B cell (primary cell): Measurements from ENCODE around the gene FAM76A. TPM values are rescaled to one million over a fixed set of nuclear protein-coding genes. Genes with fewer than 3 reads are reported as not detected.

Experiments
- ATAC-seq: fragments of 200-7000 bp; cut with Tn5 transposase; one replicate; pipeline ENCODE4 v1.10.0; 2021; ENCODE audit warnings: low read depth, mild to moderate bottlenecking, moderate number of reproducible peaks, moderate library complexity
- CTCF ChIA-PET: fragments of 350-600 bp; sonication (Branson Sonifier 250); formaldehyde crosslinking; loops from one replicate; lab custom pipeline; 2021; ENCODE audit warnings: antibody characterized with exemption, inconsistent platforms; lab: Charles Lee
- POLR2A ChIA-PET: fragments of 350-600 bp; sonication (Branson Sonifier 250); formaldehyde crosslinking; loops from one replicate; lab custom pipeline; 2021; ENCODE audit warnings: antibody characterized with exemption; lab: Charles Lee
- DNase-seq: peaks from one replicate; pipeline ENCODE4 v3.0.0; 2013
- H2AFZ ChIP-seq: 2 replicates; pipeline ENCODE4 v1.6.1; 2012; ENCODE audit warnings: mild to moderate bottlenecking, low read depth, low read length; ENCODE audit not compliant: insufficient read depth, poor library complexity, severe bottlenecking
- H3K27ac ChIP-seq, 2 donors: 1 replicate in 1 of 2; 2 replicates in 1 of 2; pipeline ENCODE4 v1.5.1; 2012 to 2013; ENCODE audit warnings: low read length in 2 of 2, mild to moderate bottlenecking in 2 of 2, moderate library complexity in 1 of 2
- H3K27me3 ChIP-seq, 4 experiments: fragments of 200-600 bp in 1 of 4; sonication (generic) in 1 of 4; replicated peaks in 1 of 4; 1 replicate in 2 of 4; 2 replicates in 2 of 4; pipeline versions ENCODE4 v1.6.1 to v1.7.0; 2013 to 2016; ENCODE audit warnings: low read length in 3 of 4, mild to moderate bottlenecking in 2 of 4, mixed read lengths in 1 of 4, moderate library complexity in 1 of 4; ENCODE audit not compliant: insufficient read depth in 4 of 4, control insufficient read depth in 3 of 4; ENCODE audit errors: control extremely low read depth in 1 of 4
- H3K36me3 ChIP-seq, 2 experiments: replicated peaks in 1 of 2; 1 replicate in 1 of 2; 2 replicates in 1 of 2; pipeline versions ENCODE4 v1.6.1 to v1.7.1; 2013; ENCODE audit warnings: low read length in 1 of 2; ENCODE audit not compliant: insufficient read depth in 2 of 2, control insufficient read depth in 1 of 2; ENCODE audit errors: control extremely low read depth in 1 of 2, extremely low read depth in 1 of 2
- H3K4me1 ChIP-seq, 2 donors: fragments of 200-600 bp in 1 of 2; sonication (generic) in 1 of 2; 1 replicate in 1 of 2; 2 replicates in 1 of 2; pipeline versions ENCODE4 v1.5.1 to v1.6.1; 2013 to 2017; ENCODE audit warnings: low read length in 2 of 2; ENCODE audit not compliant: control insufficient read depth in 2 of 2, insufficient read depth in 2 of 2
- H3K4me2 ChIP-seq: replicated peaks from 2 replicates; pipeline ENCODE3; 2012; ENCODE audit warnings: mild to moderate bottlenecking, low read depth, low read length; ENCODE audit not compliant: poor library complexity, severe bottlenecking
- H3K4me3 ChIP-seq, 5 experiments: fragments of 200-600 bp in 1 of 5; sonication (generic) in 1 of 5; 1 replicate in 3 of 5; 2 replicates in 2 of 5; pipeline versions ENCODE4 v1.5.1 to v1.7.0; 2011 to 2016; ENCODE audit warnings: low read length in 4 of 5, mild to moderate bottlenecking in 4 of 5, low read depth in 2 of 5, control low read depth in 1 of 5, moderate library complexity in 1 of 5; ENCODE audit not compliant: insufficient read depth in 1 of 5; ENCODE audit errors: control extremely low read depth in 1 of 5, extremely low read depth in 1 of 5
- H3K79me2 ChIP-seq: fragments of 200-600 bp; sonication (generic); one replicate; pipeline ENCODE4 v1.6.0; 2016; ENCODE audit warnings: low read length; ENCODE audit not compliant: control insufficient read depth, insufficient read depth
- H3K9ac ChIP-seq: fragments of 200-600 bp; sonication (generic); 2 replicates; pipeline ENCODE4 v1.6.1; 2017; ENCODE audit warnings: mild to moderate bottlenecking, low read length, moderate library complexity
- H3K9me3 ChIP-seq, 3 donors: one replicate each; pipeline versions ENCODE4 v1.6.1 to v1.7.1; 2013; ENCODE audit warnings: low read length in 2 of 3; ENCODE audit not compliant: control insufficient read depth in 2 of 3, insufficient read depth in 1 of 3; ENCODE audit errors: control extremely low read depth in 1 of 3
- H4K20me1 ChIP-seq: 2 replicates; pipeline ENCODE4 v1.6.0; 2012; ENCODE audit warnings: mild to moderate bottlenecking, low read length; ENCODE audit not compliant: insufficient read depth, control insufficient read depth, poor library complexity, severe bottlenecking
- H3K27ac Mint-ChIP-seq: one replicate; pipeline ENCODE4 v1.8.0; 2021; ENCODE audit warnings: mixed read lengths
- H3K27me3 Mint-ChIP-seq: one replicate; pipeline ENCODE4 v1.8.0; 2021; ENCODE audit warnings: mixed read lengths
- H3K4me1 Mint-ChIP-seq: one replicate; pipeline ENCODE4 v1.8.0; 2021; ENCODE audit warnings: mixed read lengths
- H3K4me3 Mint-ChIP-seq: one replicate; pipeline ENCODE4 v1.8.0; 2021; ENCODE audit warnings: mixed read lengths
- H3K9me3 Mint-ChIP-seq: one replicate; pipeline ENCODE4 v1.8.0; 2022; ENCODE audit warnings: mixed read lengths; ENCODE audit not compliant: insufficient read depth
- CTCF ChIP-seq: fragments of 200-600 bp; IDR thresholded peaks from one replicate; pipeline ENCODE4 v1.8.0; 2022; ENCODE audit warnings: antibody characterized with exemption, mild to moderate bottlenecking
- EZH2 ChIP-seq: IDR thresholded peaks from 2 replicates; pipeline ENCODE4 v1.6.1; 2012; ENCODE audit warnings: borderline replicate concordance, low read depth, mild to moderate bottlenecking, moderate library complexity, low read length; ENCODE audit not compliant: insufficient read depth, poor library complexity, severe bottlenecking
- WGBS: methylation state at CpG from one replicate; pipeline ENCODE4 v1.1.5; 2013; ENCODE audit warnings: missing lambda C conversion rate; ENCODE audit not compliant: insufficient coverage; 5-methylcytosine and 5-hydroxymethylcytosine counted together
- intact Hi-C: fragments of 100-400 bp; cut with micrococcal nuclease; formaldehyde crosslinking; loops from one replicate; pipeline ENCODE4 v1.10.0; 2022
- polyA plus RNA-seq: library from polyadenylated mRNA; depleted of rRNA; stranded (reverse); fragments of >200 nt; gene quantifications from 2 replicates; pipeline ENCODE4 v1.2.3, GENCODE V29; 2012
- total RNA-seq, 2 donors: library from RNA; stranded (reverse); fragments of 120-200 nt in 1 of 2; gene quantifications; 1 replicate in 1 of 2; 2 replicates in 1 of 2; pipeline versions ENCODE4 v1.2.3 to v1.2.4, GENCODE V29; 2013 to 2022

Gene FAM76A
- total and polyA plus RNA-seq, 2 donors (not counting 1 experiment from before 2014, with no cell fraction given): 11.7 to 25.0 TPM

- DNase-seq: no peak
- Histone ChIP-seq H3K4me1 (no peaks in the 10 kb centered on the region), H3K4me2 (no peak overlapping the region), H2AFZ (no peak overlapping the region), H3K9me3 (peaks cover 0 to 26% (median 19%) of the 10 kb centered on the region in 3 donors), H3K9ac (no peak overlapping the region), H4K20me1 (no peaks in the 10 kb centered on the region), H3K27ac (no peak overlapping the region), H3K4me3 (no peak overlapping the region), H3K27me3 (no peaks in the 10 kb centered on the region), H3K36me3 (no peaks in the 10 kb centered on the region), H3K79me2 (no peaks in the 10 kb centered on the region)
- TF ChIP-seq CTCF (no peak), EZH2 (no peak)
- Mint-ChIP-seq H3K4me3 (no peak overlapping the region), H3K27me3 (peaks cover 6% of the 10 kb centered on the region), H3K4me1 (no peaks in the 10 kb centered on the region), H3K27ac (no peak overlapping the region), H3K9me3 (peaks cover 9% of the 10 kb centered on the region)
- ChIA-PET POLR2A (interaction anchor here (0.6 kb wide), 1 partner anchor 424 kb away, joined by 6 read pairs; no protein-coding TSS in a partner anchor), CTCF (no interaction called here)
- 73% methylated on average over 2 of the region's 5 CpGs for whole genome bisulfite sequencing
- intact Hi-C loops: no loop called here
- ATAC-seq: no peak
These were observed 43.3 kb upstream of the FAM76A start for GRCh38 chr1:27682351-27682944.

- Histone ChIP-seq H3K4me1 (no peaks in the 10 kb centered on the region), H3K27me3 (no peaks in the 10 kb centered on the region), H3K9me3 (peaks cover 0 to 25% (median 19%) of the 10 kb centered on the region in 3 donors), H3K36me3 (no peaks in the 10 kb centered on the region), H4K20me1 (no peaks in the 10 kb centered on the region), H3K4me2 (no peak overlapping the region), H3K27ac (no peak overlapping the region), H2AFZ (no peak overlapping the region), H3K4me3 (no peak overlapping the region), H3K9ac (no peak overlapping the region), H3K79me2 (no peaks in the 10 kb centered on the region)
- POLR2A ChIA-PET: no interaction called here
- H3K4me3 Mint-ChIP-seq: no peak overlapping the region
- H3K9me3 Mint-ChIP-seq: peaks cover 9% of the 10 kb centered on the region
- peaks cover under 1% of the 10 kb centered on the region for H3K4me1 Mint-ChIP-seq
- ATAC-seq (no peak), DNase-seq (no peak)
- intact Hi-C loops: no loop called here
- WGBS: 83% methylated on average over 2 of the region's 2 CpGs
- no peak overlapping the region for H3K27ac Mint-ChIP-seq
- CTCF ChIA-PET: interaction anchor here (1.3 kb wide), 1 partner anchor 10 kb away, joined by 4 read pairs; no protein-coding TSS in a partner anchor
- H3K27me3 Mint-ChIP-seq: peaks cover 7% of the 10 kb centered on the region
- TF ChIP-seq CTCF: no peak
- TF ChIP-seq EZH2: no peak
These were observed 41.6 kb upstream of the FAM76A start for GRCh38 chr1:27684176-27684575.
